Sigmoid colon (tissue), 4 donors: ENCODE data around the gene RNF167.

Experiments used
- CTCF ChIP-seq, 4 experiments: fragments of 450-650 bp in 3 of 4; fragments of 200-600 bp in 1 of 4; IDR thresholded peaks; one replicate each; pipeline ENCODE4 v1.5.1; 2016 to 2019; ENCODE audit warnings: antibody characterized with exemption in 4 of 4, mild to moderate bottlenecking in 3 of 4, moderate library complexity in 2 of 4
- EP300 ChIP-seq, 4 donors: sonication (generic); formaldehyde crosslinking; IDR thresholded peaks; one replicate each; pipeline ENCODE4 v1.6.1; 2017; ENCODE audit warnings: antibody characterized with exemption in 4 of 4
- POLR2A ChIP-seq, 2 donors: fragments of 450-650 bp; IDR thresholded peaks; one replicate each; pipeline ENCODE4 v1.6.1; 2016; ENCODE audit warnings: antibody characterized with exemption in 2 of 2, mild to moderate bottlenecking in 2 of 2, moderate library complexity in 2 of 2
- POLR2AphosphoS5 ChIP-seq, 4 donors: sonication (generic); formaldehyde crosslinking; IDR thresholded peaks; one replicate each; pipeline ENCODE4 v1.6.1; 2017; ENCODE audit warnings: antibody characterized with exemption in 4 of 4

- TF ChIP-seq CTCF (IDR thresholded peaks at IDR 0.05) = no peak
- no peak for TF ChIP-seq POLR2AphosphoS5 (IDR thresholded peaks at IDR 0.05)
- TF ChIP-seq POLR2A (IDR thresholded peaks at IDR 0.05) = no peak
- TF ChIP-seq EP300 (IDR thresholded peaks at IDR 0.05) = no peak
Measured at GRCh38 chr17:4939546-4939795, 597 bp upstream of the RNF167 start.
